B cell (primary cell): ENCODE data around the gene ZNF592. TPM values are rescaled to one million over a fixed set of nuclear protein-coding genes. Genes with fewer than 3 reads are reported as not detected.

Experiments
- ATAC-seq: fragments of 200-7000 bp; cut with Tn5 transposase; one replicate; pipeline ENCODE4 v1.10.0; 2021; ENCODE audit warnings: low read depth, mild to moderate bottlenecking, moderate number of reproducible peaks, moderate library complexity
- CTCF ChIA-PET: fragments of 350-600 bp; sonication (Branson Sonifier 250); formaldehyde crosslinking; loops from one replicate; lab custom pipeline; 2021; ENCODE audit warnings: antibody characterized with exemption, inconsistent platforms; lab: Charles Lee
- POLR2A ChIA-PET: fragments of 350-600 bp; sonication (Branson Sonifier 250); formaldehyde crosslinking; loops from one replicate; lab custom pipeline; 2021; ENCODE audit warnings: antibody characterized with exemption; lab: Charles Lee
- DNase-seq: peaks from one replicate; pipeline ENCODE4 v3.0.0; 2013
- H2AFZ ChIP-seq: 2 replicates; pipeline ENCODE4 v1.6.1; 2012; ENCODE audit warnings: mild to moderate bottlenecking, low read depth, low read length; ENCODE audit not compliant: insufficient read depth, poor library complexity, severe bottlenecking
- H3K27ac ChIP-seq, 2 donors: 1 replicate in 1 of 2; 2 replicates in 1 of 2; pipeline ENCODE4 v1.5.1; 2012 to 2013; ENCODE audit warnings: low read length in 2 of 2, mild to moderate bottlenecking in 2 of 2, moderate library complexity in 1 of 2
- H3K27me3 ChIP-seq, 4 experiments: fragments of 200-600 bp in 1 of 4; sonication (generic) in 1 of 4; replicated peaks in 1 of 4; 1 replicate in 2 of 4; 2 replicates in 2 of 4; pipeline versions ENCODE4 v1.6.1 to v1.7.0; 2013 to 2016; ENCODE audit warnings: low read length in 3 of 4, mild to moderate bottlenecking in 2 of 4, mixed read lengths in 1 of 4, moderate library complexity in 1 of 4; ENCODE audit not compliant: insufficient read depth in 4 of 4, control insufficient read depth in 3 of 4; ENCODE audit errors: control extremely low read depth in 1 of 4
- H3K36me3 ChIP-seq, 2 experiments: replicated peaks in 1 of 2; 1 replicate in 1 of 2; 2 replicates in 1 of 2; pipeline versions ENCODE4 v1.6.1 to v1.7.1; 2013; ENCODE audit warnings: low read length in 1 of 2; ENCODE audit not compliant: insufficient read depth in 2 of 2, control insufficient read depth in 1 of 2; ENCODE audit errors: control extremely low read depth in 1 of 2, extremely low read depth in 1 of 2
- H3K4me1 ChIP-seq, 2 donors: fragments of 200-600 bp in 1 of 2; sonication (generic) in 1 of 2; 1 replicate in 1 of 2; 2 replicates in 1 of 2; pipeline versions ENCODE4 v1.5.1 to v1.6.1; 2013 to 2017; ENCODE audit warnings: low read length in 2 of 2; ENCODE audit not compliant: control insufficient read depth in 2 of 2, insufficient read depth in 2 of 2
- H3K4me2 ChIP-seq: replicated peaks from 2 replicates; pipeline ENCODE3; 2012; ENCODE audit warnings: mild to moderate bottlenecking, low read depth, low read length; ENCODE audit not compliant: poor library complexity, severe bottlenecking
- H3K4me3 ChIP-seq, 5 experiments: fragments of 200-600 bp in 1 of 5; sonication (generic) in 1 of 5; 1 replicate in 3 of 5; 2 replicates in 2 of 5; pipeline versions ENCODE4 v1.5.1 to v1.7.0; 2011 to 2016; ENCODE audit warnings: low read length in 4 of 5, mild to moderate bottlenecking in 4 of 5, low read depth in 2 of 5, control low read depth in 1 of 5, moderate library complexity in 1 of 5; ENCODE audit not compliant: insufficient read depth in 1 of 5; ENCODE audit errors: control extremely low read depth in 1 of 5, extremely low read depth in 1 of 5
- H3K79me2 ChIP-seq: fragments of 200-600 bp; sonication (generic); one replicate; pipeline ENCODE4 v1.6.0; 2016; ENCODE audit warnings: low read length; ENCODE audit not compliant: control insufficient read depth, insufficient read depth
- H3K9ac ChIP-seq: fragments of 200-600 bp; sonication (generic); 2 replicates; pipeline ENCODE4 v1.6.1; 2017; ENCODE audit warnings: mild to moderate bottlenecking, low read length, moderate library complexity
- H3K9me3 ChIP-seq, 3 donors: one replicate each; pipeline versions ENCODE4 v1.6.1 to v1.7.1; 2013; ENCODE audit warnings: low read length in 2 of 3; ENCODE audit not compliant: control insufficient read depth in 2 of 3, insufficient read depth in 1 of 3; ENCODE audit errors: control extremely low read depth in 1 of 3
- H4K20me1 ChIP-seq: 2 replicates; pipeline ENCODE4 v1.6.0; 2012; ENCODE audit warnings: mild to moderate bottlenecking, low read length; ENCODE audit not compliant: insufficient read depth, control insufficient read depth, poor library complexity, severe bottlenecking
- H3K27ac Mint-ChIP-seq: one replicate; pipeline ENCODE4 v1.8.0; 2021; ENCODE audit warnings: mixed read lengths
- H3K27me3 Mint-ChIP-seq: one replicate; pipeline ENCODE4 v1.8.0; 2021; ENCODE audit warnings: mixed read lengths
- H3K4me1 Mint-ChIP-seq: one replicate; pipeline ENCODE4 v1.8.0; 2021; ENCODE audit warnings: mixed read lengths
- H3K4me3 Mint-ChIP-seq: one replicate; pipeline ENCODE4 v1.8.0; 2021; ENCODE audit warnings: mixed read lengths
- H3K9me3 Mint-ChIP-seq: one replicate; pipeline ENCODE4 v1.8.0; 2022; ENCODE audit warnings: mixed read lengths; ENCODE audit not compliant: insufficient read depth
- EZH2 ChIP-seq: IDR thresholded peaks from 2 replicates; pipeline ENCODE4 v1.6.1; 2012; ENCODE audit warnings: borderline replicate concordance, low read depth, mild to moderate bottlenecking, moderate library complexity, low read length; ENCODE audit not compliant: insufficient read depth, poor library complexity, severe bottlenecking
- WGBS: methylation state at CpG from one replicate; pipeline ENCODE4 v1.1.5; 2013; ENCODE audit warnings: missing lambda C conversion rate; ENCODE audit not compliant: insufficient coverage; 5-methylcytosine and 5-hydroxymethylcytosine counted together
- intact Hi-C: fragments of 100-400 bp; cut with micrococcal nuclease; formaldehyde crosslinking; loops from one replicate; pipeline ENCODE4 v1.10.0; 2022
- polyA plus RNA-seq: library from polyadenylated mRNA; depleted of rRNA; stranded (reverse); fragments of >200 nt; gene quantifications from 2 replicates; pipeline ENCODE4 v1.2.3, GENCODE V29; 2012
- total RNA-seq, 2 donors: library from RNA; stranded (reverse); fragments of 120-200 nt in 1 of 2; gene quantifications; 1 replicate in 1 of 2; 2 replicates in 1 of 2; pipeline versions ENCODE4 v1.2.3 to v1.2.4, GENCODE V29; 2013 to 2022
- TF ChIP-seq, protein P1 (sequence below): fragments of 200-600 bp; IDR thresholded peaks from one replicate; pipeline ENCODE4 v1.8.0; 2022; ENCODE audit warnings: antibody characterized with exemption, mild to moderate bottlenecking

The ZNF592 gene
- total and polyA plus RNA-seq, 2 donors (not counting 1 experiment from before 2014, with no cell fraction given): 35.8 to 64.4 TPM

DNA sequence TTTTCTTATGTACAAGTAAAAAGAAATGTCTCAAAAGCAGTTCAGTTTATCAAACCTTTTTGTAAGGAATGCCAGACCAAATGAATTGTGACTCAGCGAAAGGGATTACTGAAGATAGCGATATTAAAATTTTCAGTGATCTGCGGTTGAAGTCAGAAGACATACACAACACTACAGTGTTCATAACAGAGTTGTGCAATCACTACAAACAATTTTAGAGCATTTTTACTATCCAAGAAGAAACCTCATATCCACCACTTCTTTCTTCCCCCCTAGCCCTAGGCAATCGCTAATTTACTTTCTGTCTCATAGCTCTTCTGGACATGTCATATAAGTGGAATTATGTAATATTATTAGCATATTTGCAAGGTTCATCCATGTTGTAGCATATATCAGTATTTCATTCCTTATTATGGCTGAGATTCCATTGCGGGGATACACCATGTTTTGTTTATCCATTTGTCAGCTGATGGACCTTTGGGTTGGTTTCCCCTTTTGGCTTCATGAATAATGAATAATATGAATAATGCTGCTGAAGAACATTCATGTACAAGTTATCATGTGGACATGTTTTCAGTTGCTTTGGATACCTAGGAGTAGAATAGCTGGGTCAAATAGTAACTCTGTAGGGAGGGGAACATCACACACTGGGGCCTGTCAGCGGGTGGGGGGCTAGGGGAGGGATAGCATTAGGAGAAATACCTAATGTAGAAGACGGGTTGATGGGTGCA is 45.2 kb downstream of the ZNF592 start:
- Histone ChIP-seq H4K20me1 (peaks cover 45% of the 10 kb centered on the region), H3K4me2 (no peak overlapping the region), H2AFZ (no peak overlapping the region), H3K36me3 (peaks cover 6 to 69% of the 10 kb centered on the region in 2 experiments), H3K9ac (no peak overlapping the region), H3K9me3 (no peaks in the 10 kb centered on the region), H3K27me3 (no peaks in the 10 kb centered on the region), H3K27ac (no peak overlapping the region), H3K4me1 (peaks cover 0 to 6% of the 10 kb centered on the region in 2 donors), H3K79me2 (peaks cover 30% of the 10 kb centered on the region), H3K4me3 (no peak overlapping the region)
- no peak overlapping the region for H3K4me3 Mint-ChIP-seq
- peaks cover 8% of the 10 kb centered on the region for H3K4me1 Mint-ChIP-seq
- TF ChIP-seq EZH2: no peak
- TF ChIP-seq, protein P1, sequence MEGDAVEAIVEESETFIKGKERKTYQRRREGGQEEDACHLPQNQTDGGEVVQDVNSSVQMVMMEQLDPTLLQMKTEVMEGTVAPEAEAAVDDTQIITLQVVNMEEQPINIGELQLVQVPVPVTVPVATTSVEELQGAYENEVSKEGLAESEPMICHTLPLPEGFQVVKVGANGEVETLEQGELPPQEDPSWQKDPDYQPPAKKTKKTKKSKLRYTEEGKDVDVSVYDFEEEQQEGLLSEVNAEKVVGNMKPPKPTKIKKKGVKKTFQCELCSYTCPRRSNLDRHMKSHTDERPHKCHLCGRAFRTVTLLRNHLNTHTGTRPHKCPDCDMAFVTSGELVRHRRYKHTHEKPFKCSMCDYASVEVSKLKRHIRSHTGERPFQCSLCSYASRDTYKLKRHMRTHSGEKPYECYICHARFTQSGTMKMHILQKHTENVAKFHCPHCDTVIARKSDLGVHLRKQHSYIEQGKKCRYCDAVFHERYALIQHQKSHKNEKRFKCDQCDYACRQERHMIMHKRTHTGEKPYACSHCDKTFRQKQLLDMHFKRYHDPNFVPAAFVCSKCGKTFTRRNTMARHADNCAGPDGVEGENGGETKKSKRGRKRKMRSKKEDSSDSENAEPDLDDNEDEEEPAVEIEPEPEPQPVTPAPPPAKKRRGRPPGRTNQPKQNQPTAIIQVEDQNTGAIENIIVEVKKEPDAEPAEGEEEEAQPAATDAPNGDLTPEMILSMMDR: no peak
- H3K9me3 Mint-ChIP-seq: no peaks in the 10 kb centered on the region
- 100% methylated on average over 2 of the region's 7 CpGs for WGBS
- intact Hi-C loops: no loop called here
- CTCF ChIA-PET: no interaction called here
- no peak overlapping the region for H3K27ac Mint-ChIP-seq
- H3K27me3 Mint-ChIP-seq: no peaks in the 10 kb centered on the region
- POLR2A ChIA-PET: no interaction called here
- no peak for ATAC-seq
- DNase-seq: no peak

DNA sequence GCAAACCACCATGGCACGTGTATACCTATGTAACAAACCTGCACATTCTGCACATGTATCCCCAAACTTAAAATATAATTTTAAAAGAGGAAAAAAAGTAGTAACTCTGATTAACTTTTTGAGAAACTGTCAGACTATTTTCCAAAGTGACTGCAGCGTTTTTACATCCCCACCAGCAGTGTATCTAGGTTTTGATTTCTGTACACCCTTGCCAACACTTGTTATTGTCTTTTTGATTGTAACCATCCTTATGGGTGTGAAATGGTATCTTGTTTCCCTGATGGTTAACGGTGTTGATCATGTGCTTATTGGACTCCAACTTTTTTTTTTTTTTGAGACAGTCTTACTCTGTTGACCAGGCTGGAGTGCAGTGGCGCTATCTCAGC is 45.8 kb downstream of the ZNF592 start:
- Mint-ChIP-seq H3K4me1 (peaks cover 7% of the 10 kb centered on the region), H3K27ac (no peak overlapping the region), H3K4me3 (no peak overlapping the region), H3K27me3 (no peaks in the 10 kb centered on the region), H3K9me3 (no peaks in the 10 kb centered on the region)
- DNase-seq (no peak), ATAC-seq (no peak)
- Histone ChIP-seq H3K27me3 (no peaks in the 10 kb centered on the region), H3K4me1 (peaks cover 0 to 6% of the 10 kb centered on the region in 2 donors), H3K36me3 (peaks cover 6 to 74% of the 10 kb centered on the region in 2 experiments), H3K27ac (no peak overlapping the region), H3K4me3 (no peak overlapping the region), H2AFZ (no peak overlapping the region), H4K20me1 (peaks cover 43% of the 10 kb centered on the region), H3K79me2 (peaks cover 25% of the 10 kb centered on the region), H3K4me2 (no peak overlapping the region), H3K9me3 (no peaks in the 10 kb centered on the region), H3K9ac (no peak overlapping the region)
- TF ChIP-seq, protein P1: no peak
- TF ChIP-seq EZH2: no peak
- intact Hi-C loops: no loop called here
- POLR2A ChIA-PET: no interaction called here
- no CpG with 5 or more reads among the region's 4 CpGs for WGBS
- CTCF ChIA-PET: no interaction called here
